Renal cortex interstitium (tissue), 11 donors: ENCODE data around the gene CREBBP. TPM values are rescaled to one million over a fixed set of nuclear protein-coding genes. Genes with fewer than 3 reads are reported as not detected.

ENCODE experiments used
- DNase-seq, 11 donors: peaks; one replicate each; pipeline ENCODE4 v3.0.0-alpha.2; 2013; ENCODE audit warnings: low read depth in 9 of 11, low spot score in 4 of 11; ENCODE audit errors: extremely low read depth in 1 of 11
- polyA plus RNA-seq, 3 donors: library from polyadenylated mRNA; unstranded; fragments of 120-200 nt; gene quantifications; one replicate each; pipeline ENCODE4 v1.2.1, GENCODE V29; 2013; ENCODE audit not compliant: insufficient read length in 3 of 3

The CREBBP gene
- polyA plus RNA-seq, 3 donors, result 74.6 to 85.9 (median 84.2) TPM

DNA sequence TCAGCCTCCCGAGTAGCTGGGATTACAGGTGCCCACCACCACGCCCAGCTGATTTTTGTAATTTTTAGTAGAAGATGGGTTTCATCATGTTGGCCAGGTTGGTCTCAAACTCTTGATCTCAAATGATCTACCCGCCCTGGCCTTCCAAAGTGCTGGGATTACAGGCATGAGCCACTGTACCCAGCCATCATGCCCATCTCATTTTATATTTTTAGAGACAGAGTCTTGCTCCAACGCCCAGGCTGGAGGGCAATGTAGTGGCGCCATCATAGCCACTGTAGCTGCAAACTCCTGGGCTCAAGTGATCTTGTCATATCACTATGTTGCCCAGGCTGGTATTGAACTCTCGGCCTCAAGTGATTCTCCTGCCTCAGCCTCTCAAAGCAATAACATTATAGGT lies 120.0 kb downstream of the CREBBP start:
- DNase-seq, result no peak

DNA sequence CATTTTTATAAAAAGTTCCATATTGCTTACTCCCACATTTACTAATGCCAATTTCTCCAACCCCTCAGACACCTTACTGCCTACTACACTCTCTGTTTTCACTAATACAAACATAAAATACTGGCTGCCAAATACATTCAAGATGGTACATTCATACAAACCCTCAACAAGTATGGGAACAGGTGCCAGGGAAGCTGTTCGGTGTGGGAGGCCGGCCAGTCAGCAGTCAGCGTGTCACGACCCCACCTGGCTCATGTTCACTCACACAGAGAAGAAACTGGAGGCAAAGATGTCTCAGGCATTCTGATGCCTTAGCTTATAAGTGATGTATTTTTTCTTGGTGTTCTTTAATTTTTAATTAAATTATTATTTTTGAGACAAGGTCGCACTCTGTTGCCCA lies 120.8 kb downstream of the CREBBP start:
- no peak for DNase-seq

DNA sequence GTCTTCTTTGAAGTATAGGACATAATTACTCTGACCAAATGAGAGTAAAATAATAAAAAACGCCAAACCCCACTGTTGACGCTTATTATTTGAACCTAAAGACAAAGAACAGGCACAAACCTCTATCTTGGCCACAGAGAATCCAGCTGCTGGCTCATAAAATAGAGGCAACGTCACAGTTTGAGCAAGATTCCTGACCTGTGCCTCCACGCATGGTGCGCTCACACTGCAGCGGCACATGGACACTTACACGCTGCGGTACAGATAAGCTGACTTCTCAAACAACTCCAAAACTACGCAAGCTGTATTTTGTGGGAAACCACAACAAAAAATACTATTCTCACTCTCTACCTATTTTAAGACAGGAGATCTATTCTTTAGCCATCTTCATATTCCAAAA lies 124.4 kb downstream of the CREBBP start:
- no peak for DNase-seq

DNA sequence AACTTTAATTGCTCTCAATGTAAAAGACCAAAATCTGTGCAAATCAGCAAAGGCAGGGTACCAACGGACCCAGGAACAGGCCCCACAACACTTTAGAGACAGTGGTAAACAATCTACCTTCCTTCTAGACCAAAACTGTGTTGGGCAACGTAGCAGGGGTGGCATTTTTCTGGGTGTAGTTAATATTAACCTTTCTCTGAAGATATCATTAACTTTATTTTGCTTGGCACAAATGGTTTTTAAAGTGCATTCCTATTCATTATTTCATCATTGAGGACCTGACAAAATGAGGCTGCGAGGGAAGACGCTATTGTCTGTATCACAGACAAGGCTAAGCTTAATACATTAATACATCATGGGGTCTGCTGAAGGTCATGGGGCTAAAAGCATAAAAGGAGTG lies 125.3 kb downstream of the CREBBP start:
- DNase-seq, result no peak

DNA sequence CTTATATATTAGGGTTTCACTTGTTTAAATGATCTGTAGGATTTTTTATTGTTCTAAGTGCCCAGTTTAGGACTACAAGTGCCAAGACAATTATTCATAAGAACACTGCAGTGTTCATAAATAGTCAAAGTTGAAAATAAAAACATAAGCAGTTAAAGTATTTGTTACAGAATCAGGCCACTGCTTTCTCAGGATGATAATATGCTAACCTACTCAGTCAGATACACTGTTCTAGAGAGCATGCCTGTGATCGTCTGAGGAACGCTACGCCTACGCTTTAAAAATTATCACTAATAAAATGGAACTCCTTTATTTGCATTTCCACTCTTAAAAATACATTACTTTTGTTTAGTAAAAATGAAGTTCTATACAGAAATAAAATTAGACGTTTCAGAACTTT lies 125.7 kb downstream of the CREBBP start:
- no peak for DNase-seq

DNA sequence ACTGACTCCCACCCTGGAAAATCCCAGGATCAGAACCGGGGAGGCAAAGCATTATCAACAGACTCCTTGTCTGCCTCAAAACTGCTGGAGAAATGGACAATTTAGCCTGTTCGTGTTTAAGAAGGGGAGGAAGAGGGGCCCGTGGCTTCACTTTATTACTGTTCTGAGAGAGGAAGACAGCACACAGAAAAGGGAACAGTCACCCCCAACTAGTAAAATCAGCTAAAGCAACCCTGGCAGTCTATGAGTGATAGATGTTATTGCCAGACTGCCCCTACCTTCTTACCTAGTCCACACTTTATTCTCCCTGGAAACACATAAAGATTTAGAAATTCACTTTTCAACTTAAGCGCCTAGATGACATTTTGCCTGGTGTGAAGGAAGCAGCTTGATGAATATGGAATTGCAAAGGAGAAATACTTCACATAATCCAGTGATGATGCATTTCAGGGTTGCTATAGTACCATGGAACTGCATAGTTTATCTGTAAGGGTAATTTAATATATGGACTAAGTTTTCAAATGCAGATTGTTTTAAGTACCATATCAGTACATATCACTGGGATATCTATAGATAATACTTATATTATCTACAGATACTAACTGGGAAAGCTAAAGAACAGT lies 126.3 kb downstream of the CREBBP start:
- DNase-seq, result no peak

DNA sequence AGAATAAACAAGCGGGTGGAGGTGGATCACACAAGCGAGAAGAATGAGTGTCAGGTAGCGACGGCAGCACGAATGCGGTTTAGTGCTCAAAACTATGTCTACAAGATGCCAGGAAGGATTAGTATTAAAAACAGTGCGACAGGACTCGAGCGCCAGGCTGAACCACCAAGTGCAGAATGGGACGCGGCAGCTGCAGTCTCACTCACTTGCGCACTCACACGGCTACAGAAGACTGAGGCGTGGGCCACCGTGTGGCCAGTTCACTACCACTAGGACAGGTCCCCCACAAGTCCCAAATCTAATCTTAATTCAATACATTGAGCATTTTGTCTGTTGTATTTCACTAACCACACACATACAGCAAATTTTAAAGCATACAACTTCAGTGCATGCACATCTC lies 127.5 kb downstream of the CREBBP start:
- DNase-seq, result no peak

DNA sequence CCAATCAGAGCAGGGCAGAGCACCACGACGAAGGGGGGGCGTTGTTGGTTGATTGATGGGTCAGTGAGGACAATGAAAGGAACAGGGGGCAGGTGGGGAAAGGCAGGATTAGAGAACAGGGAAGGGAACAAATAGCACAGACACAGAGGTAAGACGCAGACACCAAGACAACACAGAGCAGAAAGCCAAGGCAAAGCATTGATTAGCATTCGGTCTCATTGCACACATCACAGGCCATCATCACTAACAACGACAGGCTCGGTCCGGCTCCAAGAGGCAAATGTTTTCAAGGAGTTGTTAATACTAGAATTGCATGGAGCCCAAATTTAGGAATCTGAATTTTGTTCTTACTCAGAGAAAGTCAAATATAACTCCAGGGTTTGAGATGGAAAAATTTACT lies 128.6 kb downstream of the CREBBP start:
- DNase-seq, result no peak

DNA sequence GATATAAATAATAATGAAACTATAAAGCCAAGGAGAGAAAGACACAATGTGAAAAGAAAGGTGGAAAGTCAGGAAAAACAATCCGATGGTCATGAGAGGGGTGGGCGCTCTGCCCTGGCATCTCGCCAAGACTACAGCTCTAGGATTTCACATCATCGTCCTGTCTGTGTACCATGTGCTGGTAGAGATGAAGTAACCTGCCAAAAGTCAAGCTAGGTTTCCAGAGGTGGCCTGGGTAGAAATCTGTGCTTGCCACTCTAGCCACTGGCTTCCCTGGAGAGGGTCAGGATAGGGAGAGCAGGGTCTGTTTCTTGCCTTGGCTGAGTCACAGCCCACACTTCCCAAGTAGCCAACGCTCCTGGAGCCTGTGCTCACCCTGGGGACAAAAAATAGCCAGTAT lies 132.2 kb downstream of the CREBBP start:
- DNase-seq, result no peak

DNA sequence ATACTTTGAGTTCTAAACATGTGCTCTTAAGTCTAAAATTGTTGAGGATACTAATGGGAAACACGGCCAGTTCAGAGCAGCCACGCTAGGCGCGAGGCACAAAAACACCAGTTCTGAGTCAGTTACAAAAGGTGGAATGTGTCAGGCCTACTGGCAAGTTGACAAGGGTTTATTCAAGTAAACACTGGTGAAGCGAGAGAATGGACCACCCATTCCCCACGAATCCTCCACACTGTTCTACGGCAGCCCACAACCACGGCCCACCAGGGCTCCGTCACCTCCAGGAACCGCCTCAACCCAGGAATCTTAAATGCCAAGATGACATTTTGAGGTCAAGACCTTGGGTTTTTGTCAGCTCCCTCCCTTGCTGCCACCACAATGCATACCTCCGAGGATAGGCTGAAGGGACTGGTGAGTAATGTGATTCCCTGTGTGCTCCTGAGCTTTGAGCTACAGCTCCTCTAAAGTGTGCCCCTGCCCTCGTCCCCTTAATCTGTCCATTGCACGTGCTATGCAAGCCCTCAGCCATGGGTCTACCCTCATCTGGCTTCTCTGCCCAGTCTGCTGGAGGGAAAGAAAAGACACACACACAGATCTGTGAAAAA lies 134.7 kb downstream of the CREBBP start:
- DNase-seq, result no peak

DNA sequence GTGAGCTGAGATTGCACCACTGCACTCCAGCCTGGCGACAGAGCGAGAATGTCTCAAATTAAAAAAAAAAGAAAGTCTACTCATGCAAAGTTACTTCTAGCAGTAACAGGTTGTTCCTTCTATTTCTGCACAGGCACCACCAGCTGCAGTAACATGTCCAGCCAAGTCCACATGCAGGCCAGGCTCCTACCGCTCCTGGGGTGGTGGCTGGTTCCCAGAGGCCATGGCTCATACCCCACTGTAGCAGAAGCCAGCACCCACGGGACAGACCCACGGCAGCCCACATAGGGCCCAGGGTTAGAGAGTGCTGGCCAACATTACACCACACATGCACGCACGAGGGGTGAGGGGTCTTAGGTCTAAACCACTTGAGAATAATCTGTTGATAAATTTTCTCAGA lies 136.5 kb downstream of the CREBBP start:
- no peak for DNase-seq

DNA sequence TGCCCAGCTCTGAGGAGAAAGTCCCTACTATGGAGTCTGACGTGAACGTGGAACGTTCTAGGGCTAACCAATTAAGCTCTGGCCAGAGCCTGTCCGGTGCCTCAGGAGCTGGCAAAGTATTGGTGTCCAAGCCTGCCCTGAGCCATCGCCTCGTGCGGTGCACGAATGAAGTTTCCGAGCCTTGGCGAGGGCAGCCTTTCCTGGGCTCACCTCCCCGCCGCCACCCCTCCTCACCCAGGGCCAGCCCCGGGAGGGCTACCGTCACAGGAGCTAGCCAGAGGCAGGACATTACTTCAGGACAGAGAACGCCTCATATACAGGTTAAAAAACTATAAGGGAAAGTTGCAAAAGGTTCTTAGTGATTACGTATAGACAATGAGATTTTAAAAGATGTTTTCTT lies 139.6 kb downstream of the CREBBP start:
- DNase-seq, result no peak

DNA sequence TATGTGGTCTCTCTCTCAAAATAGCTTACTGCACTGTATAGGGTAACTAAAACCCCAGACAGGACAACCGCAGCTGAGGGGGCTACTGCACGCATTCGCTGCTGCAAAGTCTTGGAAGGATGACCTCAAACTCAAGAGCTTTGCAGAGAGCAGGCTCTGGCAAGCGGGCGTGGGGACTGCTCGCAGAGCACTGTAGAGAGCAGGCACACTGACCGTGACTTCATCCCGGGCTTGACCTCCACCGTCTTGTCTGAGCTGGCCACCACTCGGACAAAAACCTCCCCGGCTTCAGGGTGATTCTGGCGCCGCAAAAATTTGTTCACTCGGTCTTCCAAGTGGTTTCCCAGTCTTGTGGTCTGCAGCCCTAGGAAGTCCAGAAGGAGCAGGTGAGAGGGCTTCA lies 140.3 kb downstream of the CREBBP start:
- no peak for DNase-seq

DNA sequence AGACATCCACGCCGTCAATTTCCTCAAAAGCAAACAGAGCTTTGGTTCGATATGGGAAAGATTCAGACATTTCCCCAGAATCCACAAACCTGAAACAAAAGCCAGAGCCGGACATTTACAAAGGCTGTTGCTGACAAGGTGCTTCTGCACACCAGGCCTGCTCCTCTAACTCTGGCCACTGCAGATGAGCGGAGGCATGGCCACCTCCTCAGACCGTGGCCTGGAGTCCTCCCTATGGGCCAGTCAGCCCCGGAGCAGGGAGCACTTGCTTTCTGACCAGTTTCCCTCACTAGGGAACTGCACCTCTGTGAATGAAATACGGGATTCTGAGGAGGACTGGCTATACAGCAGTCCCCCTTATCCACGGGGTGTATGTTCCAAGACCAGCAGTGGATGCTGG lies 140.9 kb downstream of the CREBBP start:
- DNase-seq, result no peak

DNA sequence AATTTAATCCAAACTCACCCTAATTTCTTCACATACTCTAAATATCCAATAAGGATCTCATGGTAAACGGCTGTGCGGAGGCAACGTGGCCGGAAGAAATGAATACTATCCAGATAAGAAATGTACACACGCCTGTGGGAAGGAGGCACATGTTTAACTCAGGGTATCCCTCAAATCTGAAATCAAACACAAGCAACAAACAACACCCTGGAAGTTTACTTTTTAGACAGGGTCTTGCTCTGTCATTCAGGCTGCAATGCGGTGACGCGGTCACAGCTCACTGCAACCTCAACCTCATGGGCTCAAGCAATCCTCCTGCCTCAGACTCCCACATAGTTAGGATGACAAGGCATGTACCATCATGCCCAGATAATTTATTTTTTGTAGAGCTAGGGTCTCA lies 142.0 kb downstream of the CREBBP start:
- no peak for DNase-seq

DNA sequence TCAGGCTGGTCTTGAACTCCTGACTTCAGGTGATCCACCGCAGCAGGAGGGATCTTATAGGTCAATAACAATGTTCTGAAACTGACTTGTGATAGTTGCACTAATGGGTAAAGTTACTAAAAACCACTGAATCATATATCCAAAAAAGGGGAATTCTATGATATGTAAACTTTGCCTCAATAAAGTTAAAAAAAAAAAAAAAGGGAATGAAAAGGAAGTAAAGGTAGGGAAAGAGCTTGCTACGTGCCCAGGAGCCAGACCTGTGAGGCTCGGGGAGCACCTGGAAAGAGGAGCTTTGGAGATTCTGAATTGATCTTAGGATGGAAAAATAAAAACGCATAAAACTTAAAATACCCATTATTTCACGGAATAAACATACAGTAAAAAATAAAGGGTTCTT lies 142.4 kb downstream of the CREBBP start:
- no peak for DNase-seq

DNA sequence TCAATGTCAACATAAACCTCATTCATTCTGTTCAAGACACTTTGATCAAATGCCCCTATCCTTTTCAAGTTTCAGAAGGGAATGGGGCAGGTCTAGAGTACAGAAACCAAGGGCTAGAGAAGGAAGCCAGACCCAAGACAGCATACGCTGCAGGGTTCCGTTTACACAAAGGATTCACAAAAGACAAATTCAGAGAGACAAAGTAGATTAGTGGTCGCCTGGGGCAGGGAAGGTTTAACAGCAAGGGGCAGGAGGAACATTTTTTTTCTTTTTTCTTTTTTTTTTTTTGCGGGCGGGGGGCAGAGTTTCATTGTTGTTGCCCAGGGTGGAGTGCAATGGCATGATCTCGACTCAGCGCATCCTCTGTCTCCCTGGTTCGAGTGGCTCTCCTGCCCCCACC lies 143.3 kb downstream of the CREBBP start:
- DNase-seq, result no peak

DNA sequence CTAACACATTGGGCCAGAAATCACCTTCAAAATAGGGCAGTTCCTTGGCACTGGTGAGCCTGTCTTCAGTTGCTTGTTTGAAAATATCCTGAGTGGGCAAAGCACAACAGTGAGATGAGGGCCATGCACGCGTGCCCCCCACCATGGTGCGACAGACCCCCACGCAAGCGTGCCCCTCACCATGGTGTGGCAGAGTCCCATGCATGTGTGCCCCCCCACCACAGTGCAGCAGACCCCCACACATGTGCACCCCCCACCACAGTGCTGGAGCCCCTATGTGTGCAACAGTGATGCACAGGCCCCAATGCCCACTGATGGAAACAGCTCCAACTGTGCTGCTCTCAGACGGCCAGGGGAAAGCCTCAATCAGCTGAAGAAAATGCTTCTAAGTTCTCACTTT lies 144.4 kb downstream of the CREBBP start:
- no peak for DNase-seq

DNA sequence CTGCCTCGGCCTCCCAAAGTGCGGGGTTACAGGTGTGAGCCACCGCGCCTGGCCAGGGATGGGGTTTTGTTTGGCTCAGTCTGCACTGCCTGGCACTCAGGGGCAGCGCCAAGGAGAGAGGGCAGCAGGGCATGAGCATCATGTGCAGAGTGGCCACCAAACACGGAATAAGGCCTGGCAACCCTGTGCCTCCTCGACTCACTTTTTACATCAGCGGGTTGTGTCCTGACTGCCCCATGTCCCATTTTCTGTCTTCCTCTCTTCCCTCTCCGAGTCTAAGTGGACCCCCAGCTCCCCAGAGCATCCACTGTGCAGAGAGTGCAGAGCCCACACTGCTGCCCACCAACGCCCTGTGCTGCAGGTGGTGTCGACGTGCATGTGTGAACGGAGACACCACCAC lies 145.0 kb downstream of the CREBBP start:
- no peak for DNase-seq

DNA sequence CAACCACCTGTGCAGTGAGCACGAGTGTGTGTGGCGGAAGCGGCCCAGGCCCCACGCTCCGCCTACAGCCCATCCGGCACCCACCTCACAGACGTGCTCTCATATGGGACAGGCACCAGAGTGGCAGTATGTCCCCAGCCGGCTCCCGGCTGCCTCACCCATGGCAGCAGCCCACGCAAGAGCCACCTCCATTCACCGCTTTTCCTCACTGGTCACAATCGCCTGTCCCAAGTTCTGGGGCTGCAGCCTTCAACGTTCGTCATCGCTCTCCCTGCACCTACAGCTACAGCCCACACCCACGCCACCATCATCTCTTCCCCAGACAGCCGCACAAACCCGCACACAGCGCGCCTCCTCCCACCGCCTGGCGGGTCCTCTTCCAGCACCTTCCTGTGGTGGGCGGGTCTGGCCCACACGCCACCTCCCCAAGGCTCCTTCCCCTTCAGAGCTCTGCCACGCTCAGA lies 145.7 kb downstream of the CREBBP start:
- no peak for DNase-seq

DNA sequence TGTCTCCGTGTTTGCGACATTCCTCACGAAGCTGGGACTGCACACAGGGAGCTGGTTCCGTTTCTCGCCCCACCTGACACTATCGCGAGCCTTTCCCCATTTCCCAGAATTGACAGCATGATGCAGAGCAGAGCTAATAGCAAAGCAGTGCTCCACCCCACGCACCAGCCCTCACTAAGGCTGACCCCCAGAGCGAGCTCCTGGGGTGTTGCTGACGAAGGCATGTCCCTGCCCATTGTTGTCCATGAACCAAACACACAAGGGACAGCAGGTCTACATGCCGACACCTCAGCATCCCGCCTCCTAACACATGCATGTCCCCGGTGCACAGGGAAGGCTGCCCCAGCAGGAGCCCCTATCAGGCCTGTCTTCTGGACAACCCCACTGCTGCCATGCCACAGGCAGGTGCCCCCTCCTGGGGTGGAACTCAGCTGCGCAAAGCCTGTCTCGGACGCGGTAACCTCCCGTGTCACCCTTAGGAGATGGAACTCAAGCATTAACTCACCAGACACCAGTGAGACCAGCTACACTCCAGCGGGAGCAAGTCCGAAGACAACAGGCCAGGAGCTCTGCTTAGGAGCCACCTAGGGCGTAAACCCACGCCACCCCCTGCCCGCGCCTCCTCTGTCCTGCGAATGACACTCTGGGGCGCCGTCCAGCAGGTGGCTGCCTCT lies 146.3 kb downstream of the CREBBP start:
- no peak for DNase-seq
